Sigmoid colon (tissue), 4 donors: ENCODE data around the gene GPATCH8.

Experiments used
- EP300 ChIP-seq, 4 donors: sonication (generic); formaldehyde crosslinking; IDR thresholded peaks; one replicate each; pipeline ENCODE4 v1.6.1; 2017; ENCODE audit warnings: antibody characterized with exemption in 4 of 4
- POLR2A ChIP-seq, 2 donors: fragments of 450-650 bp; IDR thresholded peaks; one replicate each; pipeline ENCODE4 v1.6.1; 2016; ENCODE audit warnings: antibody characterized with exemption in 2 of 2, mild to moderate bottlenecking in 2 of 2, moderate library complexity in 2 of 2
- POLR2AphosphoS5 ChIP-seq, 4 donors: sonication (generic); formaldehyde crosslinking; IDR thresholded peaks; one replicate each; pipeline ENCODE4 v1.6.1; 2017; ENCODE audit warnings: antibody characterized with exemption in 4 of 4
- TF ChIP-seq, protein P1 (sequence below), 4 experiments: fragments of 450-650 bp in 3 of 4; fragments of 200-600 bp in 1 of 4; IDR thresholded peaks; one replicate each; pipeline ENCODE4 v1.5.1; 2016 to 2019; ENCODE audit warnings: antibody characterized with exemption in 4 of 4, mild to moderate bottlenecking in 3 of 4, moderate library complexity in 2 of 4

- TF ChIP-seq, protein P1, sequence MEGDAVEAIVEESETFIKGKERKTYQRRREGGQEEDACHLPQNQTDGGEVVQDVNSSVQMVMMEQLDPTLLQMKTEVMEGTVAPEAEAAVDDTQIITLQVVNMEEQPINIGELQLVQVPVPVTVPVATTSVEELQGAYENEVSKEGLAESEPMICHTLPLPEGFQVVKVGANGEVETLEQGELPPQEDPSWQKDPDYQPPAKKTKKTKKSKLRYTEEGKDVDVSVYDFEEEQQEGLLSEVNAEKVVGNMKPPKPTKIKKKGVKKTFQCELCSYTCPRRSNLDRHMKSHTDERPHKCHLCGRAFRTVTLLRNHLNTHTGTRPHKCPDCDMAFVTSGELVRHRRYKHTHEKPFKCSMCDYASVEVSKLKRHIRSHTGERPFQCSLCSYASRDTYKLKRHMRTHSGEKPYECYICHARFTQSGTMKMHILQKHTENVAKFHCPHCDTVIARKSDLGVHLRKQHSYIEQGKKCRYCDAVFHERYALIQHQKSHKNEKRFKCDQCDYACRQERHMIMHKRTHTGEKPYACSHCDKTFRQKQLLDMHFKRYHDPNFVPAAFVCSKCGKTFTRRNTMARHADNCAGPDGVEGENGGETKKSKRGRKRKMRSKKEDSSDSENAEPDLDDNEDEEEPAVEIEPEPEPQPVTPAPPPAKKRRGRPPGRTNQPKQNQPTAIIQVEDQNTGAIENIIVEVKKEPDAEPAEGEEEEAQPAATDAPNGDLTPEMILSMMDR (IDR thresholded peaks at IDR 0.05), result no peak
- TF ChIP-seq POLR2A (IDR thresholded peaks at IDR 0.05) (no peak), POLR2AphosphoS5 (IDR thresholded peaks at IDR 0.05) (no peak), EP300 (IDR thresholded peaks at IDR 0.05) (no peak)
Observed at GRCh38 chr17:44374306-44375195, 128.7 kb downstream of the GPATCH8 start.
